T-helper 2 cell treated with Interferon-gamma antibody and Interleukin-4, amounts not matched to agents 5 μg/mL and 100 μg/mL, for 36 hours (primary cell): ENCODE measurements around the gene CHST3.

Source experiments
- DNase-seq: peaks from one replicate; pipeline ENCODE4 v3.0.0; 2021; ENCODE audit warnings: low spot score
- H3K27ac Mint-ChIP-seq: one replicate; pipeline ENCODE4 v1.8.0; 2021; ENCODE audit warnings: mild to moderate bottlenecking, mixed read lengths
- H3K27me3 Mint-ChIP-seq: one replicate; pipeline ENCODE4 v1.8.0; 2021; ENCODE audit warnings: low read depth, mixed read lengths
- H3K36me3 Mint-ChIP-seq: one replicate; pipeline ENCODE4 v1.8.0; 2021; ENCODE audit warnings: low read depth, mixed read lengths
- H3K4me1 Mint-ChIP-seq: one replicate; pipeline ENCODE4 v1.8.0; 2021; ENCODE audit warnings: low read depth, mixed read lengths
- H3K4me3 Mint-ChIP-seq: one replicate; pipeline ENCODE4 v1.8.0; 2022; ENCODE audit warnings: mild to moderate bottlenecking, moderate library complexity, mixed read lengths
- H3K9me3 Mint-ChIP-seq: one replicate; pipeline ENCODE4 v1.8.0; 2021; ENCODE audit warnings: mixed read lengths

The CHST3 gene

GRCh38 chr10:72011468-72011867, 47.3 kb downstream of the CHST3 start:
- H3K27me3 Mint-ChIP-seq = peaks cover 2% of the 10 kb centered on the region
- H3K27ac Mint-ChIP-seq = no peak overlapping the region
- no peaks in the 10 kb centered on the region for H3K9me3 Mint-ChIP-seq
- H3K36me3 Mint-ChIP-seq = no peaks in the 10 kb centered on the region
- no peaks in the 10 kb centered on the region for H3K4me1 Mint-ChIP-seq
- no peak overlapping the region for H3K4me3 Mint-ChIP-seq
- DNase-seq = no peak

GRCh38 chr10:72011976-72012512, 47.8 kb downstream of the CHST3 start:
- Mint-ChIP-seq H3K27ac (no peak overlapping the region), H3K4me3 (no peak overlapping the region), H3K27me3 (peaks cover 5% of the 10 kb centered on the region), H3K9me3 (no peaks in the 10 kb centered on the region), H3K36me3 (no peaks in the 10 kb centered on the region), H3K4me1 (no peaks in the 10 kb centered on the region)
- DNase-seq = no peak

GRCh38 chr10:72012796-72013195, 48.6 kb downstream of the CHST3 start:
- Mint-ChIP-seq H3K4me3 (no peak overlapping the region), H3K4me1 (no peaks in the 10 kb centered on the region), H3K9me3 (no peaks in the 10 kb centered on the region), H3K36me3 (no peaks in the 10 kb centered on the region), H3K27ac (no peak overlapping the region), H3K27me3 (peaks cover 5% of the 10 kb centered on the region)
- no peak for DNase-seq

GRCh38 chr10:72013202-72013945, 49.2 kb downstream of the CHST3 start:
- no peak overlapping the region for H3K4me3 Mint-ChIP-seq
- H3K9me3 Mint-ChIP-seq = no peaks in the 10 kb centered on the region
- peaks cover 5% of the 10 kb centered on the region for H3K27me3 Mint-ChIP-seq
- H3K4me1 Mint-ChIP-seq = no peaks in the 10 kb centered on the region
- DNase-seq = no peak
- H3K36me3 Mint-ChIP-seq = no peaks in the 10 kb centered on the region
- no peak overlapping the region for H3K27ac Mint-ChIP-seq

GRCh38 chr10:72014197-72014596, 50.0 kb downstream of the CHST3 start:
- H3K27me3 Mint-ChIP-seq = peaks cover 5% of the 10 kb centered on the region
- H3K4me1 Mint-ChIP-seq = no peaks in the 10 kb centered on the region
- H3K4me3 Mint-ChIP-seq = no peak overlapping the region
- no peaks in the 10 kb centered on the region for H3K36me3 Mint-ChIP-seq
- no peak for DNase-seq
- H3K27ac Mint-ChIP-seq = no peak overlapping the region
- no peaks in the 10 kb centered on the region for H3K9me3 Mint-ChIP-seq

GRCh38 chr10:72014785-72015480, 50.7 kb downstream of the CHST3 start:
- H3K9me3 Mint-ChIP-seq = no peaks in the 10 kb centered on the region
- H3K4me1 Mint-ChIP-seq = no peaks in the 10 kb centered on the region
- no peak for DNase-seq

GRCh38 chr10:72015841-72016240, 51.6 kb downstream of the CHST3 start:
- Mint-ChIP-seq H3K4me1 (no peaks in the 10 kb centered on the region), H3K4me3 (no peak overlapping the region), H3K27me3 (peaks cover 5% of the 10 kb centered on the region), H3K36me3 (no peaks in the 10 kb centered on the region), H3K27ac (no peak overlapping the region), H3K9me3 (no peaks in the 10 kb centered on the region)
- DNase-seq = no peak

More at GRCh38 chr10:72014785-72015480, 50.7 kb downstream of the CHST3 start:
- Mint-ChIP-seq H3K27me3 (peaks cover 5% of the 10 kb centered on the region), H3K27ac (no peak overlapping the region), H3K36me3 (no peaks in the 10 kb centered on the region), H3K4me3 (no peak overlapping the region)

- no peaks in the 10 kb centered on the region for H3K36me3 Mint-ChIP-seq
- peaks cover 4% of the 10 kb centered on the region for H3K4me1 Mint-ChIP-seq
- H3K4me3 Mint-ChIP-seq = no peak overlapping the region
- H3K27me3 Mint-ChIP-seq = peaks cover 5% of the 10 kb centered on the region
- no peaks in the 10 kb centered on the region for H3K9me3 Mint-ChIP-seq
- no peak overlapping the region for H3K27ac Mint-ChIP-seq
- no peak for DNase-seq
Measured at GRCh38 chr10:72016608-72017300, 52.6 kb downstream of the CHST3 start.

- H3K9me3 Mint-ChIP-seq = no peaks in the 10 kb centered on the region
- H3K4me1 Mint-ChIP-seq = peaks cover 4% of the 10 kb centered on the region
- no peaks in the 10 kb centered on the region for H3K36me3 Mint-ChIP-seq
- H3K27me3 Mint-ChIP-seq = peaks cover 5% of the 10 kb centered on the region
- no peak for DNase-seq
- H3K4me3 Mint-ChIP-seq = no peak overlapping the region
- H3K27ac Mint-ChIP-seq = no peak overlapping the region
Measured at GRCh38 chr10:72019085-72019876, 55.1 kb downstream of the CHST3 start.

GRCh38 chr10:72020914-72021809, 57.0 kb downstream of the CHST3 start:
- Mint-ChIP-seq H3K27me3 (peaks cover 3% of the 10 kb centered on the region), H3K4me1 (peaks cover 4% of the 10 kb centered on the region), H3K4me3 (no peak overlapping the region), H3K36me3 (no peaks in the 10 kb centered on the region), H3K27ac (no peak overlapping the region), H3K9me3 (no peaks in the 10 kb centered on the region)
- no peak for DNase-seq

GRCh38 chr10:72022228-72022627, 58.0 kb downstream of the CHST3 start:
- Mint-ChIP-seq H3K4me1 (peaks cover 4% of the 10 kb centered on the region), H3K36me3 (no peaks in the 10 kb centered on the region), H3K27ac (no peak overlapping the region), H3K27me3 (no peaks in the 10 kb centered on the region), H3K9me3 (no peaks in the 10 kb centered on the region), H3K4me3 (no peak overlapping the region)
- DNase-seq = no peak

GRCh38 chr10:72024596-72024995, 60.4 kb downstream of the CHST3 start:
- Mint-ChIP-seq H3K9me3 (no peaks in the 10 kb centered on the region), H3K27me3 (peaks cover 6% of the 10 kb centered on the region), H3K36me3 (no peaks in the 10 kb centered on the region), H3K27ac (no peak overlapping the region), H3K4me1 (peaks cover 4% of the 10 kb centered on the region), H3K4me3 (no peak overlapping the region)
- DNase-seq = no peak

- H3K27me3 Mint-ChIP-seq = peaks cover 6% of the 10 kb centered on the region
- peaks cover 4% of the 10 kb centered on the region for H3K4me1 Mint-ChIP-seq
- H3K27ac Mint-ChIP-seq = no peak overlapping the region
- H3K9me3 Mint-ChIP-seq = no peaks in the 10 kb centered on the region
- no peak overlapping the region for H3K4me3 Mint-ChIP-seq
- no peak for DNase-seq
- no peaks in the 10 kb centered on the region for H3K36me3 Mint-ChIP-seq
Measured at GRCh38 chr10:72025400-72025799, 61.2 kb downstream of the CHST3 start.
